CD4-positive, CD25-positive, alpha-beta regulatory T cell (primary cell): ENCODE results near the gene DPEP1. TPM values are rescaled to one million over a fixed set of nuclear protein-coding genes. Genes with fewer than 3 reads are reported as not detected.
A peak's percentile ranks its signal among the peaks of the same experiment; 100 is the strongest.

Experiments
- ATAC-seq, 2 donors: fragments of 150-1000 bp; cut with Tn5 transposase; one replicate each; pipeline ENCODE4 v1.10.0; 2021; ENCODE audit warnings: low read depth in 2 of 2, moderate number of reproducible peaks in 2 of 2, moderate library complexity in 1 of 2
- DNase-seq, 3 donors: peaks; one replicate each; pipeline versions ENCODE4 v3.0.0 to v3.0.0-alpha.2; 2012 to 2022; ENCODE audit warnings: mixed read lengths in 1 of 3
- H3K27ac ChIP-seq: one replicate; pipeline ENCODE4 v1.7.0; 2013; ENCODE audit warnings: mild to moderate bottlenecking, low read length; ENCODE audit not compliant: insufficient read depth, poor library complexity, severe bottlenecking
- H3K27me3 ChIP-seq: one replicate; pipeline ENCODE4 v1.7.0; 2013; ENCODE audit warnings: low read length; ENCODE audit not compliant: control insufficient read depth, insufficient read depth
- H3K36me3 ChIP-seq: one replicate; pipeline ENCODE4 v1.7.0; 2013; ENCODE audit warnings: mild to moderate bottlenecking, low read length, moderate library complexity; ENCODE audit not compliant: control insufficient read depth, insufficient read depth
- H3K4me1 ChIP-seq: 2 replicates; pipeline ENCODE4 v1.7.0; 2013; ENCODE audit warnings: mild to moderate bottlenecking, low read length; ENCODE audit not compliant: insufficient read depth, control insufficient read depth, poor library complexity, severe bottlenecking
- H3K4me3 ChIP-seq: one replicate; pipeline ENCODE4 v1.7.0; 2013; ENCODE audit warnings: low read depth, mild to moderate bottlenecking, low read length, moderate library complexity
- H3K9me3 ChIP-seq, 2 experiments: 1 replicate in 1 of 2; 2 replicates in 1 of 2; pipeline ENCODE4 v1.7.0; 2013; ENCODE audit warnings: low read length in 2 of 2, mild to moderate bottlenecking in 1 of 2, moderate library complexity in 1 of 2; ENCODE audit not compliant: control insufficient read depth in 2 of 2
- H3K27ac Mint-ChIP-seq, 3 donors: one replicate each; pipeline ENCODE4 v1.8.0; 2020 to 2022; ENCODE audit warnings: mild to moderate bottlenecking in 3 of 3, mixed read lengths in 3 of 3, moderate library complexity in 2 of 3
- H3K27me3 Mint-ChIP-seq: one replicate; pipeline ENCODE4 v1.8.0; 2022; ENCODE audit warnings: mild to moderate bottlenecking, mixed read lengths
- H3K36me3 Mint-ChIP-seq: one replicate; pipeline ENCODE4 v1.8.0; 2020; ENCODE audit warnings: mixed read lengths
- H3K4me1 Mint-ChIP-seq, 4 donors: one replicate each; pipeline ENCODE4 v1.8.0; 2020 to 2022; ENCODE audit warnings: mixed read lengths in 4 of 4, mild to moderate bottlenecking in 1 of 4
- H3K4me3 Mint-ChIP-seq, 4 donors: one replicate each; pipeline ENCODE4 v1.8.0; 2020 to 2022; ENCODE audit warnings: mild to moderate bottlenecking in 4 of 4, mixed read lengths in 4 of 4, moderate library complexity in 3 of 4
- H3K9me3 Mint-ChIP-seq, 7 donors: one replicate each; pipeline ENCODE4 v1.8.0; 2020 to 2022; ENCODE audit warnings: mixed read lengths in 7 of 7, mild to moderate bottlenecking in 3 of 7, moderate library complexity in 2 of 7
- polyA plus RNA-seq, 4 donors: library from polyadenylated mRNA; unstranded; fragments of 300-500 nt; fragmentation: Illumina TruSeq; gene quantifications; one replicate each; pipeline ENCODE4 v1.2.3, GENCODE V29; 2021
- total RNA-seq: library from RNA; stranded (reverse); gene quantifications from one replicate; pipeline ENCODE4 v1.2.3, GENCODE V29; 2022

Gene DPEP1
- total and polyA plus RNA-seq, 5 donors from 2014 or later: not detected

- no peak overlapping the region for H3K27ac ChIP-seq
- DNase-seq (peak in 1 of 3 donors; percentile 32), ATAC-seq (peak in 1 of 2 donors; percentile 16)
- Mint-ChIP-seq H3K36me3 (no peaks in the 10 kb centered on the region), H3K27ac (peak overlapping the region in 2 of 3 donors; percentile 51 to 58), H3K27me3 (peaks cover 8% of the 10 kb centered on the region), H3K9me3 (no peaks in the 10 kb centered on the region), H3K4me3 (no peak overlapping the region), H3K4me1 (peaks cover 0 to 12% (median 4%) of the 10 kb centered on the region in 4 donors)
- H3K27me3 ChIP-seq: no peaks in the 10 kb centered on the region
- H3K9me3 ChIP-seq: no peaks in the 10 kb centered on the region
- no peaks in the 10 kb centered on the region for H3K36me3 ChIP-seq
- H3K4me3 ChIP-seq: no peak overlapping the region
- peaks cover 13% of the 10 kb centered on the region for H3K4me1 ChIP-seq
These were observed 14.0 kb upstream of the DPEP1 start for GRCh38 chr16:89599451-89599858.

- Histone ChIP-seq H3K27ac (no peak overlapping the region), H3K4me3 (no peak overlapping the region), H3K27me3 (no peaks in the 10 kb centered on the region), H3K4me1 (peaks cover 13% of the 10 kb centered on the region), H3K9me3 (no peaks in the 10 kb centered on the region), H3K36me3 (no peaks in the 10 kb centered on the region)
- Mint-ChIP-seq H3K4me1 (peaks cover 0 to 12% (median 4%) of the 10 kb centered on the region in 4 donors), H3K27me3 (peaks cover 8% of the 10 kb centered on the region), H3K27ac (no peak overlapping the region), H3K4me3 (no peak overlapping the region), H3K9me3 (no peaks in the 10 kb centered on the region), H3K36me3 (no peaks in the 10 kb centered on the region)
- no peak for ATAC-seq
- no peak for DNase-seq
These were observed 13.5 kb upstream of the DPEP1 start for GRCh38 chr16:89599902-89600301.

- H3K27ac Mint-ChIP-seq: no peak overlapping the region
- peaks cover 8% of the 10 kb centered on the region for H3K27me3 Mint-ChIP-seq
- H3K9me3 ChIP-seq: no peaks in the 10 kb centered on the region
These were observed 13.0 kb upstream of the DPEP1 start for GRCh38 chr16:89600427-89600826.

GRCh38 chr16:89600956-89601355 lies 12.5 kb upstream of the DPEP1 start:
- Histone ChIP-seq H3K27me3 (no peaks in the 10 kb centered on the region), H3K36me3 (no peaks in the 10 kb centered on the region), H3K4me1 (peaks cover 13% of the 10 kb centered on the region), H3K27ac (no peak overlapping the region), H3K4me3 (no peak overlapping the region), H3K9me3 (no peaks in the 10 kb centered on the region)
- H3K27me3 Mint-ChIP-seq: peaks cover 8% of the 10 kb centered on the region
- peaks cover 0 to 12% (median 4%) of the 10 kb centered on the region in 4 donors for H3K4me1 Mint-ChIP-seq
- no peak overlapping the region for H3K4me3 Mint-ChIP-seq
- DNase-seq (no peak), ATAC-seq (no peak)
- H3K36me3 Mint-ChIP-seq: no peaks in the 10 kb centered on the region
- H3K27ac Mint-ChIP-seq: no peak overlapping the region
- H3K9me3 Mint-ChIP-seq: no peaks in the 10 kb centered on the region

More at GRCh38 chr16:89600427-89600826, 13.0 kb upstream of the DPEP1 start:
- ATAC-seq (no peak), DNase-seq (no peak)
- Mint-ChIP-seq H3K9me3 (no peaks in the 10 kb centered on the region), H3K36me3 (no peaks in the 10 kb centered on the region), H3K4me1 (peaks cover 0 to 12% (median 4%) of the 10 kb centered on the region in 4 donors), H3K4me3 (no peak overlapping the region)
- Histone ChIP-seq H3K27me3 (no peaks in the 10 kb centered on the region), H3K36me3 (no peaks in the 10 kb centered on the region), H3K27ac (no peak overlapping the region), H3K4me1 (peaks cover 13% of the 10 kb centered on the region), H3K4me3 (no peak overlapping the region)

GRCh38 chr16:89601906-89602272 lies 11.6 kb upstream of the DPEP1 start:
- Mint-ChIP-seq H3K27me3 (peaks cover 8% of the 10 kb centered on the region), H3K4me3 (peak overlapping the region in 1 of 4 donors; percentile 29), H3K9me3 (no peaks in the 10 kb centered on the region), H3K4me1 (peaks cover 0 to 12% (median 4%) of the 10 kb centered on the region in 4 donors), H3K27ac (no peak overlapping the region), H3K36me3 (no peaks in the 10 kb centered on the region)
- Histone ChIP-seq H3K27ac (no peak overlapping the region), H3K4me3 (no peak overlapping the region), H3K36me3 (no peaks in the 10 kb centered on the region), H3K9me3 (no peaks in the 10 kb centered on the region), H3K27me3 (no peaks in the 10 kb centered on the region), H3K4me1 (peaks cover 13% of the 10 kb centered on the region)
- DNase-seq (no peak), ATAC-seq (no peak)

- no peaks in the 10 kb centered on the region for H3K36me3 ChIP-seq
- no peaks in the 10 kb centered on the region for H3K9me3 ChIP-seq
- peak overlapping the region in 2 of 4 donors; percentile 39 to 51 for H3K4me3 Mint-ChIP-seq
- H3K27me3 Mint-ChIP-seq: peaks cover 8% of the 10 kb centered on the region
- ATAC-seq: peak; percentile 63 to 78
- no peak overlapping the region for H3K4me3 ChIP-seq
- H3K4me1 ChIP-seq: peaks cover 13% of the 10 kb centered on the region
- no peaks in the 10 kb centered on the region for H3K9me3 Mint-ChIP-seq
- H3K27me3 ChIP-seq: no peaks in the 10 kb centered on the region
- peak in 2 of 3 donors; percentile 29 to 46 for DNase-seq
- H3K36me3 Mint-ChIP-seq: no peaks in the 10 kb centered on the region
- peak overlapping the region in 1 of 3 donors; percentile 32 for H3K27ac Mint-ChIP-seq
- no peak overlapping the region for H3K27ac ChIP-seq
- peaks cover 0 to 12% (median 4%) of the 10 kb centered on the region in 4 donors for H3K4me1 Mint-ChIP-seq
These were observed 11.0 kb upstream of the DPEP1 start for GRCh38 chr16:89602273-89602951.

GRCh38 chr16:89602952-89603590 lies 10.4 kb upstream of the DPEP1 start:
- peak overlapping the region in 2 of 3 donors; percentile 67 to 71 for H3K27ac Mint-ChIP-seq
- Histone ChIP-seq H3K36me3 (no peaks in the 10 kb centered on the region), H3K4me1 (peaks cover 13% of the 10 kb centered on the region), H3K9me3 (no peaks in the 10 kb centered on the region), H3K27ac (no peak overlapping the region), H3K27me3 (no peaks in the 10 kb centered on the region), H3K4me3 (no peak overlapping the region)
- no peaks in the 10 kb centered on the region for H3K36me3 Mint-ChIP-seq
- DNase-seq (no peak), ATAC-seq (no peak)
- H3K4me1 Mint-ChIP-seq: peaks cover 0 to 12% (median 4%) of the 10 kb centered on the region in 4 donors
- H3K9me3 Mint-ChIP-seq: no peaks in the 10 kb centered on the region
- H3K27me3 Mint-ChIP-seq: peaks cover 8% of the 10 kb centered on the region
- peak overlapping the region in 2 of 4 donors; percentile 39 to 51 for H3K4me3 Mint-ChIP-seq
